ENCODE data around the gene KLF13. TPM values are rescaled to one million over a fixed set of nuclear protein-coding genes. Genes with fewer than 3 reads are reported as not detected.

The KLF13 gene
- total RNA-seq, 1 experiment from 2014 or later: 78.6 TPM

DNA sequence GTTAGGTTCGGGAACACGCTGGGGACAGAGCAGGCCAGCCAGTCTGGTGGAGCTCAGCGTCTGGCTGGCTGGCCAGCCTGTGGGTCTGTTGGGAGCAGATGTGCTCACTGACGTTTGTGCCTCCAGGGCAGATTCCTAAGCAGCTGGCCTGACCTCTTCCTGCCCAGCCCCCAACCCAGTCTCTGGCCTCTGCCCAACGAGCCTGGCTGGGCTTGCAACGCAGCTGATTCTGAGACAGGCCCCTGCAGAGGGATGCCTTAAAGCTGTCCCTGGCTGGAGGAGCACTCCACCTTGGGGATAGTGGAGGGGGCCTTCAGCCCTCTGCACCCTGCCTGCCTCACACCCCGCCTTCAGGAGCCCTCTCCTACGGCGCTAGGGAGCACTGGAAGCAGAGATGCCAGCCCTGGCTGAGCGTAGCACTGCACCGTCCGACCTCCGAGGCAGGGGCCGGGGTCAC is 46.0 kb downstream of the KLF13 start:
- DNase-seq (ENCODE audit: low read depth, low spot score) (no peak), ATAC-seq (peak; percentile 67)
- no peaks in the 10 kb centered on the region for H3K36me3 ChIP-seq (ENCODE audit: control insufficient read depth, insufficient read depth, low read length)
- in situ Hi-C loops (cut with HindIII; ENCODE audit: low pct_unique_long_range_greater_than_20kb, low sequenced_read_pairs): no loop called here
- ChIA-PET CTCF (no interaction called here), POLR2A (no interaction called here)
- no peak overlapping the region for H3K4me3 ChIP-seq (ENCODE audit: low read depth in 2 of 2, low read length in 2 of 2)
- no peak overlapping the region for H3K27ac ChIP-seq (ENCODE audit: low read length)
- H3K4me1 ChIP-seq (ENCODE audit: control insufficient read depth, insufficient read depth, low read length): no peaks in the 10 kb centered on the region
- intact Hi-C loops (cut with micrococcal nuclease; ENCODE audit: unreplicated experiment): no loop called here
- TF ChIP-seq TCF7L2 (IDR thresholded peaks at IDR 0.05; ENCODE audit: low read depth, low read length): no peak
- TF ChIP-seq, protein P1, sequence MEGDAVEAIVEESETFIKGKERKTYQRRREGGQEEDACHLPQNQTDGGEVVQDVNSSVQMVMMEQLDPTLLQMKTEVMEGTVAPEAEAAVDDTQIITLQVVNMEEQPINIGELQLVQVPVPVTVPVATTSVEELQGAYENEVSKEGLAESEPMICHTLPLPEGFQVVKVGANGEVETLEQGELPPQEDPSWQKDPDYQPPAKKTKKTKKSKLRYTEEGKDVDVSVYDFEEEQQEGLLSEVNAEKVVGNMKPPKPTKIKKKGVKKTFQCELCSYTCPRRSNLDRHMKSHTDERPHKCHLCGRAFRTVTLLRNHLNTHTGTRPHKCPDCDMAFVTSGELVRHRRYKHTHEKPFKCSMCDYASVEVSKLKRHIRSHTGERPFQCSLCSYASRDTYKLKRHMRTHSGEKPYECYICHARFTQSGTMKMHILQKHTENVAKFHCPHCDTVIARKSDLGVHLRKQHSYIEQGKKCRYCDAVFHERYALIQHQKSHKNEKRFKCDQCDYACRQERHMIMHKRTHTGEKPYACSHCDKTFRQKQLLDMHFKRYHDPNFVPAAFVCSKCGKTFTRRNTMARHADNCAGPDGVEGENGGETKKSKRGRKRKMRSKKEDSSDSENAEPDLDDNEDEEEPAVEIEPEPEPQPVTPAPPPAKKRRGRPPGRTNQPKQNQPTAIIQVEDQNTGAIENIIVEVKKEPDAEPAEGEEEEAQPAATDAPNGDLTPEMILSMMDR (IDR thresholded peaks at IDR 0.05): no peak
- no peak for TF ChIP-seq SIN3A (IDR thresholded peaks at IDR 0.05; ENCODE audit: borderline replicate concordance, insufficient read depth, low read depth, low read length)
- TF ChIP-seq, protein P2, sequence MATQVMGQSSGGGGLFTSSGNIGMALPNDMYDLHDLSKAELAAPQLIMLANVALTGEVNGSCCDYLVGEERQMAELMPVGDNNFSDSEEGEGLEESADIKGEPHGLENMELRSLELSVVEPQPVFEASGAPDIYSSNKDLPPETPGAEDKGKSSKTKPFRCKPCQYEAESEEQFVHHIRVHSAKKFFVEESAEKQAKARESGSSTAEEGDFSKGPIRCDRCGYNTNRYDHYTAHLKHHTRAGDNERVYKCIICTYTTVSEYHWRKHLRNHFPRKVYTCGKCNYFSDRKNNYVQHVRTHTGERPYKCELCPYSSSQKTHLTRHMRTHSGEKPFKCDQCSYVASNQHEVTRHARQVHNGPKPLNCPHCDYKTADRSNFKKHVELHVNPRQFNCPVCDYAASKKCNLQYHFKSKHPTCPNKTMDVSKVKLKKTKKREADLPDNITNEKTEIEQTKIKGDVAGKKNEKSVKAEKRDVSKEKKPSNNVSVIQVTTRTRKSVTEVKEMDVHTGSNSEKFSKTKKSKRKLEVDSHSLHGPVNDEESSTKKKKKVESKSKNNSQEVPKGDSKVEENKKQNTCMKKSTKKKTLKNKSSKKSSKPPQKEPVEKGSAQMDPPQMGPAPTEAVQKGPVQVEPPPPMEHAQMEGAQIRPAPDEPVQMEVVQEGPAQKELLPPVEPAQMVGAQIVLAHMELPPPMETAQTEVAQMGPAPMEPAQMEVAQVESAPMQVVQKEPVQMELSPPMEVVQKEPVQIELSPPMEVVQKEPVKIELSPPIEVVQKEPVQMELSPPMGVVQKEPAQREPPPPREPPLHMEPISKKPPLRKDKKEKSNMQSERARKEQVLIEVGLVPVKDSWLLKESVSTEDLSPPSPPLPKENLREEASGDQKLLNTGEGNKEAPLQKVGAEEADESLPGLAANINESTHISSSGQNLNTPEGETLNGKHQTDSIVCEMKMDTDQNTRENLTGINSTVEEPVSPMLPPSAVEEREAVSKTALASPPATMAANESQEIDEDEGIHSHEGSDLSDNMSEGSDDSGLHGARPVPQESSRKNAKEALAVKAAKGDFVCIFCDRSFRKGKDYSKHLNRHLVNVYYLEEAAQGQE (IDR thresholded peaks at IDR 0.05; ENCODE audit: insufficient read depth in 1 of 2, low read depth in 2 of 2, low read length in 1 of 2): no peak
- TF ChIP-seq POLR2AphosphoS5 (IDR thresholded peaks at IDR 0.05; ENCODE audit: low read depth, low read length): no peak
- no peaks in the 10 kb centered on the region for H3K9me3 ChIP-seq (ENCODE audit: control insufficient read depth, insufficient read depth, low read depth, low read length)
- no peaks in the 10 kb centered on the region for H3K27me3 ChIP-seq (ENCODE audit: control insufficient read depth, insufficient read depth, low read length)
- BruUV-seq (replicated peaks): no TSS peak

DNA sequence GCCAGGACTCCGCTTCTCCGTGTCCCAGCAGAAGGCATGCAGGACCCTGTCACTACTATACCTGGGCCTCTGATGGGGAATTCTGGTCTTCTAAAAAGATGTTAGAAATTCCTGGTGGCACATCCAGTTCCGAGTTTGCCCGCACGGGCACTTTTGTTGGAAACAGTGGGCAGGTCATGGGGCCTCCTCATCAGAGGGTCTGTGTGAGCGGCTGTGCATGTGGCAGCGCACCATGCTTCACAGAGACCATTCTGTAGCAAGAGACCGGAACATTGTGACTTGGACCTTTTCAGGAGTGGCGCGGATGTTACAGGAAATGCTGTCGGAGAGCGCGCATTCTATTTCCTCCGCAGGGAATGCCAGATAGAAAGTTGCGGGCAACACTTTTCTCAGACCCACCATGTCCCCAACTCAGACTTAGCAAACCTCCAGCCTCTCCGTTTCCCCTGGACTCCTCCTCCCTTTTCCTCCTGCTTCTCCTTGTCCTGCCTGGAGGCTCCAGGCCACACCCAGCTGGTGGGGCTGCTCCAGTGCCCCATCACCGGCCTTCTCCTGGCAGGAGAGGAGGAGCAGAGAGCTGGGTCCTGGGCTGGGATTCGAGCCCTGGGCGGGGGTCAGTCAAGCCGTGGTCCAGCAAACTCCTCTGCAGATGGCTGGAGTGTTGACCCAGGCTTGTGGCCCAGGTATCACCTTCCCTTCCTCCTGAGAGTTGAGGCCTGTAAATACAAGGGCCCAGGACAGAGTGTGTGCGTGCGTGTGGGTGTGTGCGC is 46.6 kb downstream of the KLF13 start:
- no peaks in the 10 kb centered on the region for H3K9me3 ChIP-seq (ENCODE audit: control insufficient read depth, insufficient read depth, low read depth, low read length)
- CTCF ChIA-PET: no interaction called here
- ATAC-seq (no peak), DNase-seq (ENCODE audit: low read depth, low spot score) (no peak)
- H3K36me3 ChIP-seq (ENCODE audit: control insufficient read depth, insufficient read depth, low read length): no peaks in the 10 kb centered on the region
- TF ChIP-seq TCF7L2 (IDR thresholded peaks at IDR 0.05; ENCODE audit: low read depth, low read length) (no peak), POLR2AphosphoS5 (IDR thresholded peaks at IDR 0.05; ENCODE audit: low read depth, low read length) (no peak), SIN3A (IDR thresholded peaks at IDR 0.05; ENCODE audit: borderline replicate concordance, insufficient read depth, low read depth, low read length) (no peak)
- TF ChIP-seq, protein P1 (IDR thresholded peaks at IDR 0.05): no peak
- TF ChIP-seq, protein P2 (IDR thresholded peaks at IDR 0.05; ENCODE audit: insufficient read depth in 1 of 2, low read depth in 2 of 2, low read length in 1 of 2): no peak
- POLR2A ChIA-PET: no interaction called here
- H3K4me1 ChIP-seq (ENCODE audit: control insufficient read depth, insufficient read depth, low read length): no peaks in the 10 kb centered on the region
- no peaks in the 10 kb centered on the region for H3K27me3 ChIP-seq (ENCODE audit: control insufficient read depth, insufficient read depth, low read length)
- in situ Hi-C loops (cut with HindIII; ENCODE audit: low pct_unique_long_range_greater_than_20kb, low sequenced_read_pairs): no loop called here
- no peak overlapping the region for H3K27ac ChIP-seq (ENCODE audit: low read length)
- no peak overlapping the region for H3K4me3 ChIP-seq (ENCODE audit: low read depth in 2 of 2, low read length in 2 of 2)
- intact Hi-C loops (cut with micrococcal nuclease; ENCODE audit: unreplicated experiment): no loop called here
- no TSS peak for BruUV-seq (replicated peaks)
